BLaER1 treated with 17β-estradiol and CSF1 and Interleukin-3, amounts not matched to agents 10 nM and 100 nM (cell line): ENCODE data around the gene OR2L8.

Source experiments
- H3K27ac ChIP-seq, 11 experiments: shearing (Covaris generic); formaldehyde crosslinking; 2 replicates each; pipeline ENCODE4 v1.8.1; 2022
- H3K27me3 ChIP-seq, 11 experiments: shearing (Covaris generic); formaldehyde crosslinking; 2 replicates each; pipeline ENCODE4 v1.8.1; 2022
- H3K36me3 ChIP-seq, 11 experiments: shearing (Covaris generic); formaldehyde crosslinking; 2 replicates each; pipeline ENCODE4 v1.8.1; 2022
- H3K4me1 ChIP-seq, 10 experiments: shearing (Covaris generic); formaldehyde crosslinking; 2 replicates each; pipeline ENCODE4 v1.8.1; 2022
- H3K4me2 ChIP-seq, 11 experiments: shearing (Covaris generic); formaldehyde crosslinking; 2 replicates each; pipeline ENCODE4 v1.8.1; 2022
- H3K4me3 ChIP-seq, 10 experiments: shearing (Covaris generic); formaldehyde crosslinking; 2 replicates each; pipeline ENCODE4 v1.8.1; 2022
- H3K9ac ChIP-seq, 11 experiments: shearing (Covaris generic); formaldehyde crosslinking; 2 replicates each; pipeline ENCODE4 v1.8.1; 2022
- H3K9me3 ChIP-seq, 11 experiments: shearing (Covaris generic); formaldehyde crosslinking; replicated peaks in 1 of 11; 2 replicates each; pipeline ENCODE4 v1.8.1; 2022
- H4K20me1 ChIP-seq, 11 experiments: shearing (Covaris generic); formaldehyde crosslinking; 2 replicates each; pipeline ENCODE4 v1.8.1; 2022
- Cebpa-rat ChIP-seq, 11 experiments: shearing (Covaris generic); IDR thresholded peaks; 2 replicates each; pipeline ENCODE4 v1.8.1; 2022

OR2L8 gene

GRCh38 chr1:247961791-247962190 is 13.1 kb downstream of the OR2L8 start:
- Histone ChIP-seq H3K4me3 (no peak overlapping the region), H3K9me3 (no peaks in the 10 kb centered on the region), H3K4me1 (peaks cover 6 to 25% (median 13%) of the 10 kb centered on the region in 10 experiments; a peak in 18 of 20 replicates), H3K27me3 (no peaks in the 10 kb centered on the region), H3K4me2 (no peak overlapping the region), H3K9ac (no peak overlapping the region), H4K20me1 (no peaks in the 10 kb centered on the region), H3K36me3 (no peaks in the 10 kb centered on the region), H3K27ac (no peak overlapping the region)
- TF ChIP-seq Cebpa-rat (IDR thresholded peaks at IDR 0.05) = no peak

GRCh38 chr1:247962911-247963588 is 14.4 kb downstream of the OR2L8 start:
- peak overlapping the region in 1 of 11 experiments; percentile 50; a peak in 3 of 22 replicates for H3K4me2 ChIP-seq
- H3K27ac ChIP-seq = no peak overlapping the region
- peaks cover 7 to 36% (median 18%) of the 10 kb centered on the region in 10 experiments; a peak in 18 of 20 replicates for H3K4me1 ChIP-seq
- TF ChIP-seq Cebpa-rat (IDR thresholded peaks at IDR 0.05) = no peak
- no peaks in the 10 kb centered on the region for H3K36me3 ChIP-seq
- H3K27me3 ChIP-seq = no peaks in the 10 kb centered on the region
- H4K20me1 ChIP-seq = no peaks in the 10 kb centered on the region
- H3K9me3 ChIP-seq = no peaks in the 10 kb centered on the region
- H3K9ac ChIP-seq = no peak overlapping the region
- H3K4me3 ChIP-seq = no peak overlapping the region

- Histone ChIP-seq H3K4me2 (peak within 1 kb of the TSS in 6 of 11 experiments; percentile 3 to 92 (median 64); a peak in 8 of 22 replicates), H3K4me1 (peaks cover 7 to 36% (median 18%) of the 10 kb centered on the region in 10 experiments; a peak in 18 of 20 replicates), H4K20me1 (no peaks in the 10 kb centered on the region), H3K9me3 (no peaks in the 10 kb centered on the region), H3K9ac (no peak within 1 kb of the TSS), H3K36me3 (no peaks in the 10 kb centered on the region), H3K27me3 (no peaks in the 10 kb centered on the region), H3K27ac (peak within 1 kb of the TSS in 3 of 11 experiments; percentile 26 to 47 (median 47); a peak in 5 of 22 replicates), H3K4me3 (no peak within 1 kb of the TSS)
- no peak for TF ChIP-seq Cebpa-rat (IDR thresholded peaks at IDR 0.05)
Observed at GRCh38 chr1:247964933-247965332, 16.3 kb downstream of the OR2L8 start, which contains the start of gene OR2AK2. Gene OR2AK2 (plus strand): TSS chr1:247965233. CDS start chr1:247965377, 144 bp downstream.

- H3K9ac ChIP-seq = no peak overlapping the region
- peak overlapping the region in 3 of 11 experiments; percentile 26 to 47 (median 47); a peak in 5 of 22 replicates for H3K27ac ChIP-seq
- H3K9me3 ChIP-seq = no peaks in the 10 kb centered on the region
- H3K27me3 ChIP-seq = no peaks in the 10 kb centered on the region
- peak overlapping the region in 2 of 10 experiments; percentile 10 to 20; a peak in 2 of 20 replicates for H3K4me3 ChIP-seq
- no peaks in the 10 kb centered on the region for H4K20me1 ChIP-seq
- peaks cover 7 to 36% (median 18%) of the 10 kb centered on the region in 10 experiments; a peak in 18 of 20 replicates for H3K4me1 ChIP-seq
- peak overlapping the region; percentile 5 to 92 (median 57); a peak in 20 of 22 replicates for H3K4me2 ChIP-seq
- H3K36me3 ChIP-seq = no peaks in the 10 kb centered on the region
- no peak for TF ChIP-seq Cebpa-rat (IDR thresholded peaks at IDR 0.05)
Observed at GRCh38 chr1:247966532-247967204, 18.0 kb downstream of the OR2L8 start.

- Histone ChIP-seq H3K27ac (no peak overlapping the region), H3K36me3 (no peaks in the 10 kb centered on the region), H3K4me2 (peak overlapping the region in 2 of 11 experiments; percentile 29 to 53; a peak in 2 of 22 replicates), H3K9me3 (no peaks in the 10 kb centered on the region), H3K4me3 (no peak overlapping the region), H4K20me1 (no peaks in the 10 kb centered on the region), H3K9ac (no peak overlapping the region), H3K4me1 (peaks cover 0 to 13% (median 0%) of the 10 kb centered on the region in 10 experiments; a peak in 3 of 20 replicates), H3K27me3 (no peaks in the 10 kb centered on the region)
- no peak for TF ChIP-seq Cebpa-rat (IDR thresholded peaks at IDR 0.05)
Observed at GRCh38 chr1:247992986-247993385, 44.3 kb downstream of the OR2L8 start.

- H3K27me3 ChIP-seq = no peaks in the 10 kb centered on the region
- no peaks in the 10 kb centered on the region for H3K36me3 ChIP-seq
Observed at GRCh38 chr1:247998811-247999210, 50.2 kb downstream of the OR2L8 start.

More at GRCh38 chr1:247998811-247999210, 50.2 kb downstream of the OR2L8 start:
- TF ChIP-seq Cebpa-rat (IDR thresholded peaks at IDR 0.05) = no peak
- Histone ChIP-seq H3K27ac (no peak overlapping the region), H3K4me1 (no peaks in the 10 kb centered on the region), H4K20me1 (no peaks in the 10 kb centered on the region), H3K9ac (no peak overlapping the region), H3K4me3 (no peak overlapping the region), H3K9me3 (no peaks in the 10 kb centered on the region), H3K4me2 (no peak overlapping the region)
